ENCODE data around the gene ITGB3. TPM values are rescaled to one million over a fixed set of nuclear protein-coding genes. Genes with fewer than 3 reads are reported as not detected.

ITGB3 gene
- total RNA-seq, 4 donors from 2014 or later, result 7.4 to 28.7 (median 23.5) TPM

DNA sequence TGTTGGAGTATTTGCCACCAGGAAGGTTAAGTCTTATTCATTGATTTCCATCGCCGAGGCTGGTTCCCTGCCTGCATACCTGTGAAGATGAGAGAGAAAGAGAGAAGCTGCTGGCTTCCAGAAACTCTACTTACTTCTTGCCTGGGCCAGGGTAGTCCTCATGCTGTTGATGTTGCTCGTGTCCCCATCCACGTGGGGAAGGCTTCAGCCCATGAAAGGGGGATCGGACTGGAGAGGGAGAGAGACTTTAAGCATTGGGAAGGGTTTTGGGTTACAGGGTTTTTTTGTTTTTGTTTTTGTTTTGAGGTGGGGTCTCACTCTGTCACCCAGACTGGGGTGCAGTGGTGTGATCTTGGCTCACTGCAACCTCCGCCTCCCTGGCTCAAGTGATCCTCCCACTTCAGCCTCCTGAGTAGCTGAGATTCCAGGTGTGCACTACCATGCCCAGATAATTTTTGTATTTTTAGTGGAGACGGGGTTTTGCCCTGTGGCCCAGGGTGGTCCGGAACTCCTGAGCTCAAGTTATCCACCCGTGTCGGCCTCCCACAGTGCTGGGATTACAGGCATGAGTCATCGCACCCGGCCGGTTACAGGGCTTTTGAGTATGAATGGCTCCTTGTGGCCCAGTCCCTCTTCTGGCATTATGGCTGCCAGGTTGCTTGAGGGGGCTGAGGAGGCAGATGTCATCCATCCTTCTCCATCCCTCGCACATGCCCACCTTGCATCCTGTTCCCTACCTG is 26.6 kb downstream of the ITGB3 start:
- Histone ChIP-seq H3K4me3 (no peak overlapping the region), H3K9me3 (no peaks in the 10 kb centered on the region), H3K4me1 (peaks cover 25 to 34% of the 10 kb centered on the region in 2 donors), H3K27ac (peak overlapping the region; percentile 92 to 95), H3K27me3 (no peaks in the 10 kb centered on the region), H3K36me3 (no peaks in the 10 kb centered on the region)
- intact Hi-C loops (cut with DNase I; ENCODE audit: low total_unique reads), result no loop called here
- TF ChIP-seq POLR2A (IDR thresholded peaks at IDR 0.05) (no peak), CTCF (IDR thresholded peaks at IDR 0.05) (no peak)
- no peak for DNase-seq

DNA sequence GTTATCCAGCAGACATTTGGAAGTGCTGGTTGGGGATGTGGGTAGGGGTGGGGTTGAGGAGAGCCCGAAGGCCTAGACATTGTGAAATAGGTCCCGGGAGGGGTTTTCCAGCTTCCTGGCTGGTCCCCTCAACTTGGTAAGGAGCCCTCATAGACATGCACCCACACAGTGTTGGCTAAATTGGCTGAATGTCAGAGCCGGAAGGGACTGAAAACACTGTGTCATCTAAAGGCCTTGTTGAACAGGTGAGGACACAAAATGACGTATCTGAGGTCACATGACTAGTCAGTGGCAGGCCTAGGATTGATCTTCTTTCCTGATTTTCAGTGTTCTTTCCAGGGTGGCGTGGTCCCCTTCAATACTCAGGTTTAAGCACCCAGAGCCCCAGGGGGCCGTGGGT is 27.6 kb downstream of the ITGB3 start:
- Histone ChIP-seq H3K4me1 (peaks cover 25 to 30% of the 10 kb centered on the region in 2 donors), H3K9me3 (no peaks in the 10 kb centered on the region), H3K4me3 (no peak overlapping the region), H3K36me3 (no peaks in the 10 kb centered on the region), H3K27ac (peak overlapping the region; percentile 92 to 95), H3K27me3 (no peaks in the 10 kb centered on the region)
- TF ChIP-seq POLR2A (IDR thresholded peaks at IDR 0.05), result no peak
- no peak for TF ChIP-seq CTCF (IDR thresholded peaks at IDR 0.05)
- intact Hi-C loops (cut with DNase I; ENCODE audit: low total_unique reads), result no loop called here
- DNase-seq, result no peak

DNA sequence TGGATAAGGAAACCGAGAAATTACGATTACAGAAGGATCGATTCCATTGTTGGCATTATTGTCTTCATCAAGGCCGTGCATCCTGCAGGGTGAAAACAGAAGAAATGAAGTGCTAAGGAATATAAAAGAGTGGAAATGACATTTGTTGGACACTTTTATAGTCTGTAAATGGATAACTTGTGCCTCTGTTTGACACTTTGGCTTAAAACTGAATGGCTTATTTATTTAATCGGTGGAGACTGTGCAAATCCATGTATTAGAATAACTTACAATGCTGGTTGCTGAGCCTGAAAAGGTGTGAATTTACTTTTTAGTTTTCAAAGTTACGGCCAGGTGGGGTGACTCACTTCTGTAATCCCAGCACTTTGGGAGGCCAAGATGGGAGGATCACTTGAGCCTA is 31.4 kb downstream of the ITGB3 start:
- TF ChIP-seq CTCF (IDR thresholded peaks at IDR 0.05), result no peak
- no peak for TF ChIP-seq POLR2A (IDR thresholded peaks at IDR 0.05)
- H3K27ac ChIP-seq, result no peak overlapping the region
- no peaks in the 10 kb centered on the region for H3K36me3 ChIP-seq
- peaks cover 5 to 10% of the 10 kb centered on the region in 2 donors for H3K4me1 ChIP-seq
- intact Hi-C loops (cut with DNase I; ENCODE audit: low total_unique reads), result no loop called here
- no peak overlapping the region for H3K4me3 ChIP-seq
- no peaks in the 10 kb centered on the region for H3K9me3 ChIP-seq
- no peak for DNase-seq
- H3K27me3 ChIP-seq, result no peaks in the 10 kb centered on the region

DNA sequence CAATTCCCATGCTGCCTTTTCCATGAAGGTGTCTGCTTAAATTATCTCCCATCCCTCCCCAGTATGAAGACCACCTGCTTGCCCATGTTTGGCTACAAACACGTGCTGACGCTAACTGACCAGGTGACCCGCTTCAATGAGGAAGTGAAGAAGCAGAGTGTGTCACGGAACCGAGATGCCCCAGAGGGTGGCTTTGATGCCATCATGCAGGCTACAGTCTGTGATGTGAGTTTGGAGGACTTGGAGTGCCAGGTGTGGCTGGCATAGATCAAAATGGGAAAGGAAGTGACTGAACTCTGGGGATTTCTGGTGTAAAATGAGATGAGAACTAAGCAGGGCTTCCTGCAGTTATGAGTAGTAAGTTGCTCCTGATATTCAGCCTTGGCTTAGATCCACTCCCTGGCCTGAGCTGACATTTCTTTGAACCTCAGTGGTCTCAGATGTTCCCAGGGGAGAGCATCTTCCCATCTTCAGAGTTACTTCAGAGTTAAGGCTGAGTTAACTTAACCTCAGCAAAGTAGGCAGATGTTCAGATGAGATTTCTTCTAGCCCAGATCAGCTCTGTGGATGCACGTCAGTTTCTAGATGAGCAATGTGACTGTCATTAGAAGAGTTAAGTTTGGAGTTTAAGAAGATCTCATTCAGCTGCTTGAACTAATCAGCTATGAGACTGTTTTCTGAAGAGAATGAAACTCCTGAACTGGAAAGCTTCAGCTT is 32.7 kb downstream of the ITGB3 start:
- no peak for DNase-seq
- Histone ChIP-seq H3K4me1 (no peaks in the 10 kb centered on the region), H3K4me3 (no peak overlapping the region), H3K27ac (no peak overlapping the region), H3K36me3 (no peaks in the 10 kb centered on the region), H3K9me3 (no peaks in the 10 kb centered on the region), H3K27me3 (no peaks in the 10 kb centered on the region)
- intact Hi-C loops (cut with DNase I; ENCODE audit: low total_unique reads), result no loop called here
- no peak for TF ChIP-seq POLR2A (IDR thresholded peaks at IDR 0.05)
- no peak for TF ChIP-seq CTCF (IDR thresholded peaks at IDR 0.05)

DNA sequence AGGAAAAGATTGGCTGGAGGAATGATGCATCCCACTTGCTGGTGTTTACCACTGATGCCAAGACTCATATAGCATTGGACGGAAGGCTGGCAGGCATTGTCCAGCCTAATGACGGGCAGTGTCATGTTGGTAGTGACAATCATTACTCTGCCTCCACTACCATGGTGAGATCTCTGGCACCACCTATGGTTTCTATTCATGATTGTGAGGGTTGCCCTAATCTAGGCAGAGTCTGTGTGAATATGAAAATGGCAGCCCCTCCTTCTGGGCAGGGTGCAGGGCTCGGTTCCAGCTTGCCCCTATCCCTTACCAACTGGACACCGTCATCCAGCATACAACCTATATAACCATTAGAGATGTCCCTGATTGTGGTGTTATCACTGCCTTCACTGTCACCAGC is 33.4 kb downstream of the ITGB3 start:
- Histone ChIP-seq H3K4me3 (no peak overlapping the region), H3K27ac (no peak overlapping the region), H3K9me3 (no peaks in the 10 kb centered on the region), H3K4me1 (no peaks in the 10 kb centered on the region), H3K36me3 (no peaks in the 10 kb centered on the region), H3K27me3 (no peaks in the 10 kb centered on the region)
- intact Hi-C loops (cut with DNase I; ENCODE audit: low total_unique reads), result no loop called here
- DNase-seq, result no peak
- no peak for TF ChIP-seq CTCF (IDR thresholded peaks at IDR 0.05)
- no peak for TF ChIP-seq POLR2A (IDR thresholded peaks at IDR 0.05)

Data from uterus (tissue), 4 donors.